Heart left ventricle (tissue), 16 donors: ENCODE data around the gene MFNG. TPM values are rescaled to one million over a fixed set of nuclear protein-coding genes. Genes with fewer than 3 reads are reported as not detected.

Experiments
- ATAC-seq, 4 donors: fragments of 200-7000 bp; cut with Tn5 transposase; one replicate each; pipeline ENCODE4 v1.9.1; 2020 to 2022; ENCODE audit warnings: moderate library complexity in 4 of 4, mild to moderate bottlenecking in 3 of 4, moderate number of reproducible peaks in 1 of 4
- DNase-seq, 5 donors: peaks; one replicate each; pipeline ENCODE4 v3.0.0-alpha.2; 2020
- H3K27ac ChIP-seq, 12 donors: fragments of 200-600 bp; sonication (generic) in 4 of 12; one replicate each; pipeline versions ENCODE4 v1.5.0 to v1.8.0; 2016 to 2022; ENCODE audit warnings: mild to moderate bottlenecking in 2 of 12
- H3K27me3 ChIP-seq, 9 donors: fragments of 200-600 bp; sonication (generic) in 2 of 9; one replicate each; pipeline versions ENCODE4 v1.5.1 to v1.8.0; 2016 to 2022; ENCODE audit warnings: mild to moderate bottlenecking in 3 of 9
- H3K36me3 ChIP-seq, 9 donors: fragments of 200-600 bp; sonication (generic) in 2 of 9; one replicate each; pipeline versions ENCODE4 v1.5.0 to v1.8.0; 2018 to 2022; ENCODE audit warnings: mild to moderate bottlenecking in 2 of 9
- H3K4me1 ChIP-seq, 12 donors: fragments of 200-600 bp; sonication (generic) in 4 of 12; one replicate each; pipeline versions ENCODE4 v1.5.0 to v1.8.0; 2016 to 2022; ENCODE audit warnings: mild to moderate bottlenecking in 3 of 12
- H3K4me3 ChIP-seq, 12 donors: fragments of 200-600 bp; sonication (generic) in 4 of 12; one replicate each; pipeline versions ENCODE4 v1.5.0 to v1.8.0; 2017 to 2022; ENCODE audit warnings: mild to moderate bottlenecking in 9 of 12, moderate library complexity in 4 of 12
- H3K9me3 ChIP-seq, 12 donors: fragments of 200-600 bp; sonication (generic) in 4 of 12; one replicate each; pipeline versions ENCODE4 v1.5.0 to v1.8.0; 2016 to 2022; ENCODE audit warnings: mild to moderate bottlenecking in 1 of 12
- CTCF ChIP-seq, 12 donors: fragments of 200-600 bp; sonication (generic) in 4 of 12; IDR thresholded peaks; one replicate each; pipeline versions ENCODE4 v1.5.0 to v1.8.0; 2018 to 2022; ENCODE audit warnings: antibody characterized with exemption in 12 of 12, mild to moderate bottlenecking in 5 of 12
- POLR2A ChIP-seq, 2 donors: fragments of 450-650 bp; IDR thresholded peaks; one replicate each; pipeline ENCODE4 v1.6.1; 2017; ENCODE audit warnings: antibody characterized with exemption in 2 of 2, mild to moderate bottlenecking in 2 of 2, moderate library complexity in 2 of 2
- WGBS, 4 donors: extraction: QIAGEN DNeasy Blood & Tissue Kit in 2 of 4; methylation state at CpG; one replicate each; pipeline versions ENCODE4 v1.1.5 to v1.1.7; 2013 to 2018; 5-methylcytosine and 5-hydroxymethylcytosine counted together
- intact Hi-C, 10 donors: fragments of 100-400 bp; cut with DNase I; formaldehyde crosslinking; loops; one replicate each; pipeline versions ENCODE4 v1.11.1 to v1.14.2; 2022
- polyA plus RNA-seq, 2 donors: library from polyadenylated mRNA; stranded (reverse); fragments of 200-250 nt; gene quantifications; one replicate each; pipeline ENCODE4 v1.2.3, GENCODE V29; 2013
- total RNA-seq, 9 donors: library from RNA; depleted of rRNA in 2 of 9; stranded (reverse); fragments of >200 nt in 2 of 9; fragmentation: NEBNext Ultra II Directional in 3 of 9; extraction: Animal tissue kit (Norgen Biotek cat#: 25700) in 3 of 9; gene quantifications; one replicate each; pipeline versions ENCODE4 v1.1.0 to v1.2.4, GENCODE V29; 2016 to 2023
- donor health status: ischemic (EF 13 %, LVEDD 7.1; RV severe dilation, severe dysfunction).
- donor health status: healthy with polysubstance abuse.
- donor health status: DM: no; HTN: yes; CAD: no.
- donor health status: DM: no; HTN: no; CAD: no.
- donor health status: ischemic (EF 25% LVEDD 6.9; RV normal size, moderate dysfunction).
- donor health status: ischemic (EF 25% LVEDD 5.7; RV mildly dilated, moderate dysfunction).
- donor health status: healthy.
- donor health status: DM: yes; HTN: yes; CAD: no.
- donor health status: ischemic (EF 35%, LVEDD 5.7; RV mildly dilated, moderate dysfunction).
- donor health status: nonischemic (EF 11% LVEDD 7.7; RV severe dilation, severe dysfunction).
- donor health status: DM: yes; HTN: yes; CAD: no.
- donor health status: PGD.
- donor health status: ischemic (EF 29% LVEDD 5.4; RV normal size, mild dysfunction).
- donor health status: nonischemic (EF 23%, LVEDD 6.1; RV moderate dilation, normal function).

The MFNG gene
- total and polyA plus RNA-seq, 11 donors: 5.8 to 25.6 (median 9.6) TPM

DNA sequence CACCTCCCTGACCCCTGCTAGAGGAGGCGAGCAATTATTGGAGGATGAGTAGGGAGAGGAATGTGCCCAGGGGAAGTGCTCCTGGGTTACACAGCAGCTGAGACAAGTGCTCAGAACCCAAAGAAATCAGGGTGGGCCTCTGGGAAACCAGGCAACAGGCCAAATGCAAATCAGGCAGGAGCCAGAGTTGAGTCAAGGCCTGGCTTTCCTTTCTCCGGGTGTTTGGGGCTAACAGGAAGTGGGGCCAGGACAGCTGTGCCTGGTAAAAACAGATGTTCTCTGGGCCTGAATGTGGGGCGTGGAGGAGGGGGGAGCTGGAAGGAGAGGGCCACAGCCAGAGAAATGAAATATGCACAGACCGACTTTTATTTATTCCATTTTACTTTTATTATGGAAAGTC lies 22.0 kb downstream of the MFNG start:
- DNase-seq: peak in 1 of 5 donors; percentile 23
- intact Hi-C loops: no loop called here
- Histone ChIP-seq H3K4me3 (no peak overlapping the region), H3K27ac (no peak overlapping the region), H3K9me3 (no peaks in the 10 kb centered on the region), H3K27me3 (peaks cover 0 to 27% (median 0%) of the 10 kb centered on the region in 9 donors), H3K36me3 (peaks cover 0 to 11% (median 0%) of the 10 kb centered on the region in 9 donors), H3K4me1 (no peaks in the 10 kb centered on the region)
- 37 to 50% (median 46%) methylated on average over 4 of the region's 4 CpGs for WGBS, 4 donors
- ATAC-seq: no peak
- TF ChIP-seq CTCF (IDR thresholded peaks at IDR 0.05) (no peak), POLR2A (IDR thresholded peaks at IDR 0.05) (no peak)

DNA sequence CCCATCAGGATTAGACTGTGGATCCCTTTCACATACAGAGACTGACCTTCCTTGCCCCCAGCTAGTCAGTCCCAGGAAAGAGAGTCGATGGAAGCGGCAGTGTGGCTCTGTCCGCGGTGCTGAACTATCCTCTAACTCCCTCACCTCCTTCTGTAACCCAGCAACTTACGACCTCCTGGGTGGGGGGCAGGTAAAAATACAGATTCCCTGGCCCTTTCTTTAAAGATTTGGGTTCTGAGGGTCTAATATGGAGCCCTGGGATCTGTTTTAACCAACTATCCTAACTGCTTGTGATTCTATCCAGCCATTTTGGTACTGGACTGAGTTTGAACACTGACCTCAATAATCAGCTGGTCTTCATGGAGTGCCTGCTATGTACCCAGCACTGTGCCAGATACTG lies 23.2 kb downstream of the MFNG start:
- intact Hi-C loops: no loop called here
- Histone ChIP-seq H3K36me3 (peaks cover 0 to 11% (median 0%) of the 10 kb centered on the region in 9 donors), H3K27ac (no peak overlapping the region), H3K4me1 (no peaks in the 10 kb centered on the region), H3K4me3 (no peak overlapping the region), H3K27me3 (peaks cover 0 to 37% (median 0%) of the 10 kb centered on the region in 9 donors), H3K9me3 (no peaks in the 10 kb centered on the region)
- DNase-seq (peak in 1 of 5 donors; percentile 40), ATAC-seq (peak in 3 of 4 donors; percentile 49 to 70 (median 53))
- 8 to 26% (median 17%) methylated on average over 5 of the region's 5 CpGs for WGBS, 4 donors
- no peak for TF ChIP-seq CTCF (IDR thresholded peaks at IDR 0.05)
- no peak for TF ChIP-seq POLR2A (IDR thresholded peaks at IDR 0.05)

DNA sequence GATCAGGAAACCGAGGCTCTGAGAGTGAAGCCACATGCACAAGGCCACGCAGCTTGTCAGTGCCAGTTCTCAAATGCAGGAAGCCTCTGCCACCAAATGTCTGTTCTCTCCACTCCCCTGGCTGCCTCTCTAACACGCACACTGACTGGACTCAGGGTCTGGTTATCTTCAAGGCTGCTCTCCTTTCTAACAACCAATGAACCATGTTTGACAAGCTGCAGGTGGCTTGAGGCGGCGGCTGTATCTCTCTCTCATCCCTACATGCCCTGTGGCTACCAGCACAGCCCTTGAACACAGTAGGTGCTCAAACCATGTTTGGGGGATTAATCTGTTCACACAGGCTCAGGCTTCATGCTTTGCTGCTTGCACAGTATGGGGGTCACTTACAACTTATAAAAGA lies 23.7 kb downstream of the MFNG start:
- DNase-seq: no peak
- Histone ChIP-seq H3K9me3 (no peaks in the 10 kb centered on the region), H3K4me1 (no peaks in the 10 kb centered on the region), H3K4me3 (no peak overlapping the region), H3K36me3 (peaks cover 0 to 11% (median 0%) of the 10 kb centered on the region in 9 donors), H3K27me3 (peaks cover 0 to 42% (median 3%) of the 10 kb centered on the region in 9 donors), H3K27ac (no peak overlapping the region)
- intact Hi-C loops: no loop called here
- no peak for ATAC-seq
- WGBS, 4 donors: 58 to 65% (median 60%) methylated on average over 5 of the region's 5 CpGs
- no peak for TF ChIP-seq POLR2A (IDR thresholded peaks at IDR 0.05)
- TF ChIP-seq CTCF (IDR thresholded peaks at IDR 0.05): no peak

DNA sequence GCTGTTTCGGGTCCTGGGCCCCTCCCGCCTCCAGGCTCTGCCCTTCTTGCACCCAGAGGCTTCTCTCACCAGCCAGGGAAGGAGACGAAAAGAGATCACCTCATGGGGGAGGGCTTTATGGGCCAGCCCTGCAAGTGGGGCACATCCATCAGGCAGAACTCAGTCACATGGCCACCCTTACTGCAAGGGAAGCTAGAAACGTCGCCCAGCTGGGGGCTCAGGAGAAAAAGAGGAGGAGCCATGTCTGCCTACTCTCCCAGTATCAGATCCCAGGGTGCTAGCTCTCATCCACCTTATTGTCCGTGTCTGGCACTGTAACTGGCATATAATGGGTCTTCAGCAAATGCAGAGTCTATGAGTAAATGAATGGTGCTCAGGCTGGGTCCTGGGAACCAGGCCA lies 24.2 kb downstream of the MFNG start:
- Histone ChIP-seq H3K9me3 (no peaks in the 10 kb centered on the region), H3K4me1 (no peaks in the 10 kb centered on the region), H3K36me3 (peaks cover 0 to 10% (median 0%) of the 10 kb centered on the region in 9 donors), H3K27ac (no peak overlapping the region), H3K4me3 (no peak overlapping the region), H3K27me3 (peaks cover 0 to 46% (median 2%) of the 10 kb centered on the region in 9 donors)
- no peak for TF ChIP-seq CTCF (IDR thresholded peaks at IDR 0.05)
- TF ChIP-seq POLR2A (IDR thresholded peaks at IDR 0.05): no peak
- intact Hi-C loops: no loop called here
- DNase-seq (no peak), ATAC-seq (no peak)
- 43 to 54% (median 49%) methylated on average over 6 of the region's 6 CpGs for whole genome bisulfite sequencing, 4 donors
